ENCODE data around the gene RAMACL. TPM values are rescaled to one million over a fixed set of nuclear protein-coding genes. Genes with fewer than 3 reads are reported as not detected.
"Not testable (repeated sequence)": the region's sequence is repeated elsewhere in the genome, so short reads cannot be mapped to it uniquely, and the experiment has no call there.

RAMACL gene
- total RNA-seq, 1 experiment from 2014 or later = 0.26 TPM

- H3K9me2 ChIP-seq (replicated peaks; ENCODE audit: low read length) = no peaks in the 10 kb centered on the region
- BruUV-seq (replicated peaks) = no TSS peak
- no peak for TF ChIP-seq EZH2 (IDR thresholded peaks at IDR 0.05; ENCODE audit: low read length, unreplicated experiment)
- H4K20me1 ChIP-seq (ENCODE audit: low read length) = no peaks in the 10 kb centered on the region
- H3K79me2 ChIP-seq (ENCODE audit: low read length) = no peaks in the 10 kb centered on the region
- H3F3A ChIP-seq (ENCODE audit: low read length, unreplicated experiment) = no peaks in the 10 kb centered on the region
- no peak overlapping the region for H2AFZ ChIP-seq (ENCODE audit: low read length)
- no peaks in the 10 kb centered on the region for H3K27me3 ChIP-seq (ENCODE audit: low read length)
- no peaks in the 10 kb centered on the region for H3K36me3 ChIP-seq (ENCODE audit: low read depth, low read length)
- no peak overlapping the region for H3K4me3 ChIP-seq (ENCODE audit: low read length)
- no peak overlapping the region for H3K4me2 ChIP-seq (ENCODE audit: low read length)
- H3K9me3 ChIP-seq (ENCODE audit: low read length) = no peaks in the 10 kb centered on the region
- intact Hi-C loops (cut with micrococcal nuclease) = no loop called here
- no peaks in the 10 kb centered on the region for H3K4me1 ChIP-seq (ENCODE audit: insufficient read depth, low read length)
- H3K27ac ChIP-seq (ENCODE audit: low read length) = no peak overlapping the region
- ChIA-PET POLR2A (ENCODE audit: unreplicated experiment) (no interaction called here), CTCF (no interaction called here)
- no peak overlapping the region for H3K9ac ChIP-seq (ENCODE audit: low read length)
- ATAC-seq (no peak), DNase-seq (no peak)
Measured at GRCh38 chr6:166582258-166582657, 4.2 kb downstream of the RAMACL start.

DNA sequence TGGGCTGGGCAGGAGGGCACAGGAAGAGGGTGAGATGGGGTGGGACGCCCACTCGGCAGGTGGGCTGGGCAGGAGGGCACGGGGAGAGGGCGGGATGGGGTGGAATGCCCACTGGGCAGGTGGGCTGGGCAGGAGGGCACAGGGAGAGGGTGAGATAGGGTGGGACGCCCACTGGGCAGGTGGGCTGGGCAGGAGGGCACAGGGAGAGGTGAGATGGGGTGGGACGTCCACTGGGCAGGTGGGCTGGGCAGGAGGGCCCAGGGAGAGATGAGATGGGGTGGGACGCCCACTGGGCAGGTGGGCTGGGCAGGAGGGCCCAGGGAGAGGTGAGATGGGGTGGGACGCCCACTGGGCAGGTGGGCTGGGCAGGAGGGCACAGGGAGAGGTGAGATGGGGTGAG, 4.7 kb downstream of the RAMACL start:
- H2AFZ ChIP-seq (ENCODE audit: low read length); H3K4me3 ChIP-seq (ENCODE audit: low read length); ATAC-seq; POLR2A ChIA-PET (ENCODE audit: unreplicated experiment); DNase-seq; BruUV-seq (replicated peaks); CTCF ChIA-PET; H3K79me2 ChIP-seq (ENCODE audit: low read length); H3K9me3 ChIP-seq (ENCODE audit: low read length); H3K4me1 ChIP-seq (ENCODE audit: insufficient read depth, low read length); H4K20me1 ChIP-seq (ENCODE audit: low read length); H3K4me2 ChIP-seq (ENCODE audit: low read length); H3K27me3 ChIP-seq (ENCODE audit: low read length); H3K9ac ChIP-seq (ENCODE audit: low read length); H3K27ac ChIP-seq (ENCODE audit: low read length); H3F3A ChIP-seq (ENCODE audit: low read length, unreplicated experiment); H3K9me2 ChIP-seq (replicated peaks; ENCODE audit: low read length); H3K36me3 ChIP-seq (ENCODE audit: low read depth, low read length); intact Hi-C loops (cut with micrococcal nuclease): not testable (repeated sequence)

- ChIA-PET CTCF (no interaction called here), POLR2A (ENCODE audit: unreplicated experiment) (no interaction called here)
- Histone ChIP-seq H3K79me2 (ENCODE audit: low read length) (no peaks in the 10 kb centered on the region), H3K27ac (ENCODE audit: low read length) (no peak overlapping the region), H3K36me3 (ENCODE audit: low read depth, low read length) (no peaks in the 10 kb centered on the region), H3K4me3 (ENCODE audit: low read length) (no peak overlapping the region), H2AFZ (ENCODE audit: low read length) (no peak overlapping the region), H3K4me2 (ENCODE audit: low read length) (no peak overlapping the region), H4K20me1 (ENCODE audit: low read length) (no peaks in the 10 kb centered on the region), H3K9me3 (ENCODE audit: low read length) (no peaks in the 10 kb centered on the region), H3F3A (ENCODE audit: low read length, unreplicated experiment) (no peaks in the 10 kb centered on the region), H3K9ac (ENCODE audit: low read length) (no peak overlapping the region), H3K4me1 (ENCODE audit: insufficient read depth, low read length) (no peaks in the 10 kb centered on the region), H3K9me2 (replicated peaks; ENCODE audit: low read length) (no peaks in the 10 kb centered on the region), H3K27me3 (ENCODE audit: low read length) (no peaks in the 10 kb centered on the region)
- ATAC-seq (no peak), DNase-seq (no peak)
- TF ChIP-seq EZH2phosphoT487 (IDR thresholded peaks at IDR 0.05; ENCODE audit: borderline replicate concordance, low read length) (no peak), EZH2 (IDR thresholded peaks at IDR 0.05; ENCODE audit: low read length, unreplicated experiment) (no peak), CTCF (conservative IDR thresholded peaks at IDR 0.05; ENCODE audit: low read depth, low read length) (no peak)
- BruUV-seq (replicated peaks) = no TSS peak
- intact Hi-C loops (cut with micrococcal nuclease) = no loop called here
Measured at GRCh38 chr6:166581091-166581511, 5.4 kb downstream of the RAMACL start.
